Ishikawa (cell line): ENCODE data around the gene NME3.

ENCODE experiments used
- CEBPB ChIP-seq: IDR thresholded peaks from 2 replicates; pipeline ENCODE4 v1.6.1; 2012
- CREB1 ChIP-seq: IDR thresholded peaks from 2 replicates; pipeline ENCODE4 v1.6.1; 2012; ENCODE audit warnings: low read depth
- EGR1 ChIP-seq: IDR thresholded peaks from 2 replicates; pipeline ENCODE4 v1.6.1; 2012
- EP300 ChIP-seq: IDR thresholded peaks from 2 replicates; pipeline ENCODE4 v1.6.1; 2012; ENCODE audit warnings: borderline replicate concordance
- FOXM1 ChIP-seq: IDR thresholded peaks from 2 replicates; pipeline ENCODE4 v1.6.1; 2012; ENCODE audit warnings: low read depth, borderline replicate concordance
- MAX ChIP-seq: IDR thresholded peaks from 2 replicates; pipeline ENCODE4 v1.6.1; 2012
- NFIC ChIP-seq: IDR thresholded peaks from 2 replicates; pipeline ENCODE4 v1.6.1; 2012
- RAD21 ChIP-seq: IDR thresholded peaks from 2 replicates; pipeline ENCODE4 v1.6.1; 2012; ENCODE audit warnings: low read depth
- REST ChIP-seq: IDR thresholded peaks from 2 replicates; pipeline ENCODE4 v1.6.1; 2012; ENCODE audit warnings: low read depth, mild to moderate bottlenecking
- TAF1 ChIP-seq: IDR thresholded peaks from 2 replicates; pipeline ENCODE4 v1.6.1; 2012; ENCODE audit warnings: low read depth, mild to moderate bottlenecking
- TCF12 ChIP-seq: IDR thresholded peaks from 2 replicates; pipeline ENCODE4 v1.6.1; 2012; ENCODE audit warnings: low read depth
- TEAD4 ChIP-seq: IDR thresholded peaks from 2 replicates; pipeline ENCODE4 v1.6.1; 2012
- USF1 ChIP-seq: IDR thresholded peaks from 2 replicates; pipeline ENCODE4 v1.6.1; 2012
- YY1 ChIP-seq: IDR thresholded peaks from 2 replicates; pipeline ENCODE4 v1.6.1; 2012; ENCODE audit warnings: low read depth
- ZBTB7A ChIP-seq: IDR thresholded peaks from 2 replicates; pipeline ENCODE4 v1.6.1; 2012; ENCODE audit warnings: low read depth

Gene NME3

GRCh38 chr16:1778200-1779179, 7.1 kb upstream of the NME3 start:
- no peak for TF ChIP-seq TEAD4
- no peak for TF ChIP-seq FOXM1
- TF ChIP-seq CEBPB, result no peak
- TF ChIP-seq YY1, result no peak
- TF ChIP-seq EP300, result no peak
- TF ChIP-seq RAD21, result no peak
- TF ChIP-seq USF1, result no peak
- no peak for TF ChIP-seq EGR1
- no peak for TF ChIP-seq MAX
- no peak for TF ChIP-seq TCF12
- TF ChIP-seq CREB1, result no peak
- no peak for TF ChIP-seq REST
- no peak for TF ChIP-seq TAF1
- TF ChIP-seq ZBTB7A, result no peak
- no peak for TF ChIP-seq NFIC

GRCh38 chr16:1777375-1778199, 6.2 kb upstream of the NME3 start:
- TF ChIP-seq REST, result no peak
- TF ChIP-seq MAX, result no peak
- no peak for TF ChIP-seq TAF1
- TF ChIP-seq FOXM1, result no peak
- no peak for TF ChIP-seq TEAD4
- no peak for TF ChIP-seq YY1
- no peak for TF ChIP-seq EGR1
- no peak for TF ChIP-seq USF1
- no peak for TF ChIP-seq NFIC
- TF ChIP-seq RAD21, result no peak
- TF ChIP-seq TCF12, result no peak
- TF ChIP-seq ZBTB7A, result no peak
- TF ChIP-seq EP300, result no peak
- TF ChIP-seq CEBPB, result no peak
- TF ChIP-seq CREB1, result no peak

GRCh38 chr16:1776991-1777374, 5.6 kb upstream of the NME3 start:
- TF ChIP-seq ZBTB7A, result no peak

GRCh38 chr16:1776672-1776955, 5.3 kb upstream of the NME3 start:
- TF ChIP-seq NFIC, result no peak
- TF ChIP-seq RAD21, result no peak
- TF ChIP-seq TEAD4, result no peak
- TF ChIP-seq USF1, result no peak
- no peak for TF ChIP-seq MAX
- no peak for TF ChIP-seq YY1
